Osteoblast (primary cell): ENCODE data around the gene ASIC3. TPM values are rescaled to one million over a fixed set of nuclear protein-coding genes. Genes with fewer than 3 reads are reported as not detected.

Experiments used
- DNase-seq: peaks from one replicate; pipeline ENCODE4 v3.0.0; 2011; ENCODE audit warnings: low spot score, mixed read lengths; ENCODE audit not compliant: insufficient read length; ENCODE audit errors: missing footprints
- H2AFZ ChIP-seq: 2 replicates; pipeline ENCODE4 v1.6.0; 2011; ENCODE audit warnings: mild to moderate bottlenecking, low read length
- H3K27ac ChIP-seq: 2 replicates; pipeline ENCODE4 v1.5.1; 2011; ENCODE audit warnings: mild to moderate bottlenecking, low read depth, low read length, moderate library complexity
- H3K27me3 ChIP-seq: 2 replicates; pipeline ENCODE4 v1.6.0; 2012; ENCODE audit warnings: mild to moderate bottlenecking, control low read depth, inconsistent platforms, low read length, moderate library complexity; ENCODE audit not compliant: insufficient read depth
- H3K36me3 ChIP-seq: 2 replicates; pipeline ENCODE4 v1.5.1; 2011; ENCODE audit warnings: mild to moderate bottlenecking, low read length, control low read depth, moderate library complexity; ENCODE audit not compliant: insufficient read depth
- H3K4me1 ChIP-seq: 2 replicates; pipeline ENCODE4 v1.5.1; 2011; ENCODE audit warnings: mild to moderate bottlenecking, low read length, control low read depth, moderate library complexity; ENCODE audit not compliant: insufficient read depth
- H3K4me2 ChIP-seq: 2 replicates; pipeline ENCODE4 v1.6.0; 2011; ENCODE audit warnings: mild to moderate bottlenecking, low read length; ENCODE audit not compliant: insufficient read depth
- H3K4me3 ChIP-seq: fragments of 200-600 bp; sonication (generic); 3 replicates; pipeline ENCODE4 v1.5.1; 2012; ENCODE audit warnings: mild to moderate bottlenecking, low read length, inconsistent platforms; ENCODE audit not compliant: insufficient read depth
- H3K79me2 ChIP-seq: 2 replicates; pipeline ENCODE4 v1.6.0; 2012; ENCODE audit warnings: mild to moderate bottlenecking, low read length, control low read depth, inconsistent platforms; ENCODE audit not compliant: insufficient read depth
- H3K9me3 ChIP-seq: 2 replicates; pipeline ENCODE4 v1.5.1; 2011; ENCODE audit warnings: low read depth, low read length, control low read depth
- H4K20me1 ChIP-seq: 2 replicates; pipeline ENCODE4 v1.6.0; 2012; ENCODE audit warnings: mild to moderate bottlenecking, low read length, control low read depth; ENCODE audit not compliant: insufficient read depth
- total RNA-seq: library from RNA; depleted of rRNA; stranded (reverse); fragments of >200 nt; gene quantifications from 2 replicates; pipeline ENCODE4 v1.2.3, GENCODE V29; 2012
- TF ChIP-seq, protein P1 (sequence below): IDR thresholded peaks from 2 replicates; pipeline ENCODE4 v1.5.1; 2011; ENCODE audit warnings: mild to moderate bottlenecking, low read depth, low read length, moderate library complexity; ENCODE audit errors: extremely low read depth

The ASIC3 gene
- total RNA-seq, 1 donor = under 0.01 TPM

- no peaks in the 10 kb centered on the region for H4K20me1 ChIP-seq
- H3K4me1 ChIP-seq = no peaks in the 10 kb centered on the region
- H3K79me2 ChIP-seq = no peaks in the 10 kb centered on the region
- H3K36me3 ChIP-seq = no peaks in the 10 kb centered on the region
- H3K4me2 ChIP-seq = no peak overlapping the region
- TF ChIP-seq, protein P1, sequence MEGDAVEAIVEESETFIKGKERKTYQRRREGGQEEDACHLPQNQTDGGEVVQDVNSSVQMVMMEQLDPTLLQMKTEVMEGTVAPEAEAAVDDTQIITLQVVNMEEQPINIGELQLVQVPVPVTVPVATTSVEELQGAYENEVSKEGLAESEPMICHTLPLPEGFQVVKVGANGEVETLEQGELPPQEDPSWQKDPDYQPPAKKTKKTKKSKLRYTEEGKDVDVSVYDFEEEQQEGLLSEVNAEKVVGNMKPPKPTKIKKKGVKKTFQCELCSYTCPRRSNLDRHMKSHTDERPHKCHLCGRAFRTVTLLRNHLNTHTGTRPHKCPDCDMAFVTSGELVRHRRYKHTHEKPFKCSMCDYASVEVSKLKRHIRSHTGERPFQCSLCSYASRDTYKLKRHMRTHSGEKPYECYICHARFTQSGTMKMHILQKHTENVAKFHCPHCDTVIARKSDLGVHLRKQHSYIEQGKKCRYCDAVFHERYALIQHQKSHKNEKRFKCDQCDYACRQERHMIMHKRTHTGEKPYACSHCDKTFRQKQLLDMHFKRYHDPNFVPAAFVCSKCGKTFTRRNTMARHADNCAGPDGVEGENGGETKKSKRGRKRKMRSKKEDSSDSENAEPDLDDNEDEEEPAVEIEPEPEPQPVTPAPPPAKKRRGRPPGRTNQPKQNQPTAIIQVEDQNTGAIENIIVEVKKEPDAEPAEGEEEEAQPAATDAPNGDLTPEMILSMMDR = no peak
- H3K27me3 ChIP-seq = no peaks in the 10 kb centered on the region
- no peak overlapping the region for H3K27ac ChIP-seq
- H3K9me3 ChIP-seq = no peaks in the 10 kb centered on the region
- no peak overlapping the region for H3K4me3 ChIP-seq
- no peak overlapping the region for H2AFZ ChIP-seq
- DNase-seq = peak; percentile 85
Measured at GRCh38 chr7:151006590-151007300, 41.6 kb upstream of the ASIC3 start.

GRCh38 chr7:151007469-151007898 is 40.8 kb upstream of the ASIC3 start:
- Histone ChIP-seq H3K36me3 (no peaks in the 10 kb centered on the region), H3K27me3 (no peaks in the 10 kb centered on the region), H3K4me1 (no peaks in the 10 kb centered on the region), H3K9me3 (no peaks in the 10 kb centered on the region), H3K4me2 (no peak overlapping the region), H3K79me2 (no peaks in the 10 kb centered on the region), H2AFZ (no peak overlapping the region), H3K4me3 (no peak overlapping the region), H4K20me1 (no peaks in the 10 kb centered on the region), H3K27ac (no peak overlapping the region)
- peak; percentile 86 for DNase-seq
- TF ChIP-seq, protein P1 = no peak

GRCh38 chr7:151008143-151008510 is 40.2 kb upstream of the ASIC3 start:
- TF ChIP-seq, protein P1 = no peak
- no peak overlapping the region for H2AFZ ChIP-seq
- no peaks in the 10 kb centered on the region for H3K79me2 ChIP-seq
- H3K27ac ChIP-seq = no peak overlapping the region
- peak; percentile 81 for DNase-seq
- H3K4me3 ChIP-seq = no peak overlapping the region
- H3K27me3 ChIP-seq = no peaks in the 10 kb centered on the region
- H3K4me1 ChIP-seq = peaks cover under 1% of the 10 kb centered on the region
- H3K36me3 ChIP-seq = no peaks in the 10 kb centered on the region
- no peaks in the 10 kb centered on the region for H4K20me1 ChIP-seq
- no peaks in the 10 kb centered on the region for H3K9me3 ChIP-seq
- no peak overlapping the region for H3K4me2 ChIP-seq

DNA sequence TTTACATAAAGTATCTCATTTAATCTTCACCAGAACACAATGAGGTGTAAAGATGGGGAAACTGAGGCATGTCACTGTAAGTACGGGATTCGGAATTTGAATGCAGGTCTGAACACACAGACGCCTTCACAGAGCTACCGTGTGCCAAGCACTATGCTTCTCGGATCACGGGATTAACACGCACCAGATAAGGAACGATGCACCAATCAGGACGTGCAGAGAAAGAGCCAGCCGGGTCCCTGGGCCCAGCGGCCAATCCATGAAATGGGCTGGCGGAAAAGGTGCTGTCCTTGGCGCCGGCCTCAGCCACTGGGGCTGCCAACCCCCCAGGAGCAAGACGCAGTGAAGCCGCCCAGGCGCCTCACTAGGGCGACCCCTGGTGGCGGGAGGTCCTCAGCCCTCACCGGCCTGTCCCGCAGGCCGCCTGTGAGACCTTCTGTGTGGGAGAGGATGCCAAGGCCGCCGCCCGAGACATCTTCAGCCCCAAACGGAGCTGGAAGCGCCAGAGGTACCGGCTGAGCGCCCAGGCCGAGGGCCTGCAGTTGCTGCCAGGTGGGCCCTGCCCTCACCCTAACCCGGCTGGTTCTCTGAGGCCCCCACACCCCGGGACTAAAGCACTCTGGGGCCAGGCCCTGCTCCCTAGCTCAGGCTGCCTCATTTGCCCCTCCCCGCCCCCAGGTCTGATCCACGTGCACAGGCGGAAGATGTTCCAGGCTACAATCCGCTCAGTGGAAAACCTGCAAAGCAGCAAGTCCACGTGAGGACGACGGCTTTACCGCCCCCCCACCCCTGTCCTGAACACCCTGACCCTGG is 39.6 kb upstream of the ASIC3 start:
- peak; percentile 94 for DNase-seq
- Histone ChIP-seq H3K4me1 (peaks cover 4% of the 10 kb centered on the region), H3K4me3 (no peak overlapping the region), H2AFZ (peak overlapping the region; percentile 74), H3K36me3 (no peaks in the 10 kb centered on the region), H3K79me2 (no peaks in the 10 kb centered on the region), H3K27me3 (peaks cover under 1% of the 10 kb centered on the region), H4K20me1 (no peaks in the 10 kb centered on the region), H3K4me2 (no peak overlapping the region), H3K27ac (no peak overlapping the region), H3K9me3 (no peaks in the 10 kb centered on the region)
- TF ChIP-seq, protein P1 = peak; percentile 49
